ENCODE data around the gene GPR132. TPM values are rescaled to one million over a fixed set of nuclear protein-coding genes. Genes with fewer than 3 reads are reported as not detected.

Gene GPR132
- total RNA-seq, 1 donor from 2014 or later = 0.57 TPM

DNA sequence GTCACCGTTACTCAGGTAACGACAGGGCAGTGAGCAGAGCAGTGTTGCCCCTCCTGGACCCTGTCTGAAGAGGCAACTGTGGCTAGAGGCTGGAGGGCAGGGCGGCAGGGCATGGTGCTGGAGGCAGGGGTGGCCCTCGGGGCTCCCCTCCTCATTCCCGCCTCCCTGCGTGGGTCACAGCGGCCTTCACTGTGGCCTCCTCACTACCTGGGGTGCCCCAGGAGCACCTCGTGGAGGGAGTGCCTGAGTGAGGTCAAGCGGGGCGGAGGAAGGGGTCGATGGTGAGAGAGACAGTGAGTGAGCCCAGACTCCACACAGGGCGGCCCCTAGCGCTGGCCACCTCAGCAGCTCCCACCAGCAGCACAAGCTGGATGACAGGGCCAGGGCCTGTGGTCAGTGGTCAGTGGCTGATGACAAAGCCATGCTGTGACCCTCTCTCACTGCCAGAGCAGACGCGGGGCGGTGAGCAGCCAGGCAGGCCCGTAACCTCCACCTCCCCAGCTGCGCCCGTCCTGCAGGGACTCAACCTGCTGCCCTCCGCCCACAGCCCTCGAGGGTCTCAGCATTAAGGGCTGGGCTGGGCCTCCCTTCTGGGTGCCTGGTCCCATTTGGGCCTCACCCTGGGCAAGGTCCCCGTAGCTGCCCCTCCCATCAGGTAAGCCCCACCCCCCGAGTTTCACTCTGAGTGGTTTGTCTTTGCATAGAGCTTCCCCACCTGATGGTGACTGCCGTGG, 17.8 kb downstream of the GPR132 start:
- H3K4me3 Mint-ChIP-seq (ENCODE audit: low read depth) = no peak overlapping the region
- H3K36me3 Mint-ChIP-seq (ENCODE audit: insufficient read depth) = no peaks in the 10 kb centered on the region
- DNase-seq (ENCODE audit: low spot score, unreplicated experiment) = no peak
- no peak overlapping the region for H3K27ac Mint-ChIP-seq
- peaks cover 3% of the 10 kb centered on the region for H3K4me1 Mint-ChIP-seq (ENCODE audit: low read depth)
- no peaks in the 10 kb centered on the region for H3K9me3 Mint-ChIP-seq (ENCODE audit: low read depth)
- TF ChIP-seq, protein P1, sequence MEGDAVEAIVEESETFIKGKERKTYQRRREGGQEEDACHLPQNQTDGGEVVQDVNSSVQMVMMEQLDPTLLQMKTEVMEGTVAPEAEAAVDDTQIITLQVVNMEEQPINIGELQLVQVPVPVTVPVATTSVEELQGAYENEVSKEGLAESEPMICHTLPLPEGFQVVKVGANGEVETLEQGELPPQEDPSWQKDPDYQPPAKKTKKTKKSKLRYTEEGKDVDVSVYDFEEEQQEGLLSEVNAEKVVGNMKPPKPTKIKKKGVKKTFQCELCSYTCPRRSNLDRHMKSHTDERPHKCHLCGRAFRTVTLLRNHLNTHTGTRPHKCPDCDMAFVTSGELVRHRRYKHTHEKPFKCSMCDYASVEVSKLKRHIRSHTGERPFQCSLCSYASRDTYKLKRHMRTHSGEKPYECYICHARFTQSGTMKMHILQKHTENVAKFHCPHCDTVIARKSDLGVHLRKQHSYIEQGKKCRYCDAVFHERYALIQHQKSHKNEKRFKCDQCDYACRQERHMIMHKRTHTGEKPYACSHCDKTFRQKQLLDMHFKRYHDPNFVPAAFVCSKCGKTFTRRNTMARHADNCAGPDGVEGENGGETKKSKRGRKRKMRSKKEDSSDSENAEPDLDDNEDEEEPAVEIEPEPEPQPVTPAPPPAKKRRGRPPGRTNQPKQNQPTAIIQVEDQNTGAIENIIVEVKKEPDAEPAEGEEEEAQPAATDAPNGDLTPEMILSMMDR (IDR thresholded peaks at IDR 0.05; ENCODE audit: unreplicated experiment) = no peak
- peaks cover 38% of the 10 kb centered on the region for H3K27me3 Mint-ChIP-seq

DNA sequence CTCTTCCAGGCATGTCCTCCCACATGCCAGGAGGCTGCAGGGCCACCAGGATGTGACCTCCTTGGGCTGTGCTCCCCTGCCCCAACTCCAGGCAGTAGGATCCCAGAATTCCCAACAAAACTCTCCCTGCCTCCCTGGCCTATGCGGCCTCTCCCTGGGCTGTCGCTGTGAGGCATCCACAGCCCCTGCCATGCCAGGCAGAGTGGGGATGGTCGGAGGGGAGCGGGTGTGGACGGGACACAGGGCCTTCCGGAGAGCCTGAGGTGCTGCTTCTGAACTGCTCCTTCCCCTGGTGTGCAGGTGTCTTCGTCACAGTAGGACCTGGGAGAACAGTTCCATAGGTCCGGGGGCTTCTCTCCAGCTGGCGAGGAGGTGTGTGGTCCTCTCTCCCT, 18.3 kb downstream of the GPR132 start:
- Mint-ChIP-seq H3K4me3 (ENCODE audit: low read depth) (no peak overlapping the region), H3K4me1 (ENCODE audit: low read depth) (peaks cover 2% of the 10 kb centered on the region), H3K27ac (no peak overlapping the region), H3K9me3 (ENCODE audit: low read depth) (no peaks in the 10 kb centered on the region), H3K36me3 (ENCODE audit: insufficient read depth) (no peaks in the 10 kb centered on the region), H3K27me3 (peaks cover 41% of the 10 kb centered on the region)
- DNase-seq (ENCODE audit: low spot score, unreplicated experiment) = no peak
- TF ChIP-seq, protein P1 (IDR thresholded peaks at IDR 0.05; ENCODE audit: unreplicated experiment) = no peak

DNA sequence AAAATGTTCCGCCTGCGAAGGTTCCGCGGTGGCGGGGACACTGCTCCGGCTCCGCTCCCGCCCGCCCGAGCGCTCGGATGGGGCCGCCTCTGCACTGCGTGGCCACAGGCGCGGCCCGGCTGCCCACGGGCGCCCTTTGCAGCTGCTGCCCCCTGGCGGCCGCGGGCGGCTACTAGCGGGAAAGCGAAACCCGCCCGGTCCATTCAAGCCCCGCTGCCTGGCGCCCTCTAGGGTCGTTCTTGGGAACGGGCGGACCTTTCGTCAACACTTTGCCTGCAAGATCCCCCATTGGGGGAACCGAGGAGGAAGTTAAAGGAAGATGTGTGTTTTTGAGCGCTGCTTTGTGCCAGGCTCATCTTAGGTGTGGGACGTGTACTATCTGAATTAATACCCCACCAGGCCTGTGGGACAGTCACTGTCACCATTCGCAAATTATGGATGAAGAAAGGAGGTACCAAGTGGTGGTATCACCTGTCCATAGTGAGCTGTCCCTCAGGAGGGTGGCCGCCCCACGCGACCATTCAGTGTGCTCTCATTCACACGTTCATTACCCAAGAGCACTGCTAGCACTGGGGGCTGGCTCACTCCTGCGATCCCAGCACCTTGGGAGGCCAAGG, 19.4 kb downstream of the GPR132 start:
- TF ChIP-seq, protein P1 (IDR thresholded peaks at IDR 0.05; ENCODE audit: unreplicated experiment) = peak; percentile 100
- peak; percentile 94 for DNase-seq (ENCODE audit: low spot score, unreplicated experiment)
- Mint-ChIP-seq H3K4me3 (ENCODE audit: low read depth) (no peak overlapping the region), H3K27ac (no peak overlapping the region), H3K27me3 (peaks cover 33% of the 10 kb centered on the region), H3K36me3 (ENCODE audit: insufficient read depth) (no peaks in the 10 kb centered on the region), H3K9me3 (ENCODE audit: low read depth) (no peaks in the 10 kb centered on the region), H3K4me1 (ENCODE audit: low read depth) (no peaks in the 10 kb centered on the region)

DNA sequence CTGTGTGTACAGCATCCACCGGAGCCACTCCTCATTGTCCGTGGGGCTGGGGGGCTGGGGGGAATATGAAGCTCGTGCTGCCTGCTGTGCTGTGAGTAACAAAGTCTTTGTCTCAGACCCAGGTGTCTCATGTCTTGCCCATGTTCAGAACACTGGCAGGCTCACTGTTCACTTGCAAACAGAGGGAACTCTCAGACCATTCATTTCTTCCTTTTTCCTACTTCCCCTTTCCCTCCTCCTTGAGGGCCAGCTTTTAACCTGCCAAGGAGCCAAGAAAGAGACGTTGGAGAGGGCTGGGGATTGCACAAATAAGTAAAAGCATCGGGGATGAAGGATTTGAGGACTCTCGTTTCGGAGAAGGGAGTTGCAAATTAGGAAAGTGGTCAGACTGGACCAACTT, 21.6 kb downstream of the GPR132 start:
- no peak for DNase-seq (ENCODE audit: low spot score, unreplicated experiment)
- no peak overlapping the region for H3K27ac Mint-ChIP-seq
- no peak overlapping the region for H3K4me3 Mint-ChIP-seq (ENCODE audit: low read depth)
- no peaks in the 10 kb centered on the region for H3K9me3 Mint-ChIP-seq (ENCODE audit: low read depth)
- peaks cover 33% of the 10 kb centered on the region for H3K27me3 Mint-ChIP-seq
- no peaks in the 10 kb centered on the region for H3K36me3 Mint-ChIP-seq (ENCODE audit: insufficient read depth)
- H3K4me1 Mint-ChIP-seq (ENCODE audit: low read depth) = peaks cover 2% of the 10 kb centered on the region
- TF ChIP-seq, protein P1 (IDR thresholded peaks at IDR 0.05; ENCODE audit: unreplicated experiment) = no peak

DNA sequence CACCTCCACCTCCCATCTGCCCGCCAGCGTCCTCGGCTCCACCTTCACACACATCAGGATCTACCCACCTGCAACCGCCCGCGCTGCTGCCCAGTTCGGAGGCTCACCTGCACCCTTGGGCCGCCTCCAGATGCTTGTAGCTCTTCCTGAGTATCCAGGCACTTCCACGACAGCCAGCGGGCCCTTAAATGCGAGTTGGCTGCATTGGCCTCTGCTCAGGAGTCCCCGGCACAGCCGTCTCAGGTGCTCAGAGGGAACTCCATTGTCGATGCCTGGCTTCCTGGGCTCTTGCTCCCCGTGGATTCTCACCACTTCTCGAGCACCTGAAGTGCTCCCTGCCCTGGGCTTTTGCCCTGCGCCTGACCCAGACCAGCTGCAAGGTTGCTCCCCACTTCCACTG, 22.4 kb downstream of the GPR132 start:
- DNase-seq (ENCODE audit: low spot score, unreplicated experiment) = no peak
- H3K4me1 Mint-ChIP-seq (ENCODE audit: low read depth) = peaks cover 2% of the 10 kb centered on the region
- no peak overlapping the region for H3K4me3 Mint-ChIP-seq (ENCODE audit: low read depth)
- no peak overlapping the region for H3K27ac Mint-ChIP-seq
- TF ChIP-seq, protein P1 (IDR thresholded peaks at IDR 0.05; ENCODE audit: unreplicated experiment) = no peak
- H3K9me3 Mint-ChIP-seq (ENCODE audit: low read depth) = no peaks in the 10 kb centered on the region
- no peaks in the 10 kb centered on the region for H3K36me3 Mint-ChIP-seq (ENCODE audit: insufficient read depth)
- peaks cover 33% of the 10 kb centered on the region for H3K27me3 Mint-ChIP-seq
